GM18873 (cell line): ENCODE data around the gene AZIN2.

Source experiments
- ATAC-seq: cut with Tn5 transposase; IDR thresholded peaks from one replicate; pipeline ENCODE4 v1.9.1; 2021; ENCODE audit warnings: mild to moderate bottlenecking, moderate library complexity, moderate number of reproducible peaks; ENCODE audit not compliant: unreplicated experiment, low FRiP score

AZIN2 gene

GRCh38 chr1:33148615-33149014 is 67.7 kb downstream of the AZIN2 start:
- no peak for ATAC-seq

- no peak for ATAC-seq
These were observed 68.7 kb downstream of the AZIN2 start for GRCh38 chr1:33149453-33150190.

- ATAC-seq, result no peak
These were observed 69.6 kb downstream of the AZIN2 start for GRCh38 chr1:33150522-33150921.

GRCh38 chr1:33151116-33151515 is 70.2 kb downstream of the AZIN2 start:
- no peak for ATAC-seq

- no peak for ATAC-seq
These were observed 71.9 kb downstream of the AZIN2 start for GRCh38 chr1:33152685-33153432.

- ATAC-seq, result no peak
These were observed 72.7 kb downstream of the AZIN2 start for GRCh38 chr1:33153650-33154049.

- no peak for ATAC-seq
These were observed 75.1 kb downstream of the AZIN2 start for GRCh38 chr1:33155877-33156538.

GRCh38 chr1:33157131-33157530 is 76.2 kb downstream of the AZIN2 start:
- ATAC-seq, result no peak

GRCh38 chr1:33158366-33158765 is 77.4 kb downstream of the AZIN2 start:
- no peak for ATAC-seq

- ATAC-seq, result no peak
These were observed 78.6 kb downstream of the AZIN2 start for GRCh38 chr1:33159577-33159976.

- ATAC-seq, result no peak
These were observed 80.2 kb downstream of the AZIN2 start for GRCh38 chr1:33161061-33161681.

GRCh38 chr1:33162141-33162540 is 81.2 kb downstream of the AZIN2 start:
- no peak for ATAC-seq

GRCh38 chr1:33163621-33164519 is 82.9 kb downstream of the AZIN2 start:
- no peak for ATAC-seq

GRCh38 chr1:33165209-33165608 is 84.3 kb downstream of the AZIN2 start:
- no peak for ATAC-seq

GRCh38 chr1:33165809-33166208 is 84.9 kb downstream of the AZIN2 start:
- ATAC-seq, result no peak

GRCh38 chr1:33167650-33168447 is 86.9 kb downstream of the AZIN2 start:
- no peak for ATAC-seq

- no peak for ATAC-seq
These were observed 87.8 kb downstream of the AZIN2 start for GRCh38 chr1:33168556-33169289.

GRCh38 chr1:33169290-33170055 is 88.5 kb downstream of the AZIN2 start:
- no peak for ATAC-seq
